Fibroblast of gingiva (primary cell): ENCODE results near the gene RING1.

ENCODE experiments used
- DNase-seq: peaks from one replicate; pipeline ENCODE4 v3.0.0-alpha.2; 2011; ENCODE audit warnings: low read depth

The RING1 gene

DNA sequence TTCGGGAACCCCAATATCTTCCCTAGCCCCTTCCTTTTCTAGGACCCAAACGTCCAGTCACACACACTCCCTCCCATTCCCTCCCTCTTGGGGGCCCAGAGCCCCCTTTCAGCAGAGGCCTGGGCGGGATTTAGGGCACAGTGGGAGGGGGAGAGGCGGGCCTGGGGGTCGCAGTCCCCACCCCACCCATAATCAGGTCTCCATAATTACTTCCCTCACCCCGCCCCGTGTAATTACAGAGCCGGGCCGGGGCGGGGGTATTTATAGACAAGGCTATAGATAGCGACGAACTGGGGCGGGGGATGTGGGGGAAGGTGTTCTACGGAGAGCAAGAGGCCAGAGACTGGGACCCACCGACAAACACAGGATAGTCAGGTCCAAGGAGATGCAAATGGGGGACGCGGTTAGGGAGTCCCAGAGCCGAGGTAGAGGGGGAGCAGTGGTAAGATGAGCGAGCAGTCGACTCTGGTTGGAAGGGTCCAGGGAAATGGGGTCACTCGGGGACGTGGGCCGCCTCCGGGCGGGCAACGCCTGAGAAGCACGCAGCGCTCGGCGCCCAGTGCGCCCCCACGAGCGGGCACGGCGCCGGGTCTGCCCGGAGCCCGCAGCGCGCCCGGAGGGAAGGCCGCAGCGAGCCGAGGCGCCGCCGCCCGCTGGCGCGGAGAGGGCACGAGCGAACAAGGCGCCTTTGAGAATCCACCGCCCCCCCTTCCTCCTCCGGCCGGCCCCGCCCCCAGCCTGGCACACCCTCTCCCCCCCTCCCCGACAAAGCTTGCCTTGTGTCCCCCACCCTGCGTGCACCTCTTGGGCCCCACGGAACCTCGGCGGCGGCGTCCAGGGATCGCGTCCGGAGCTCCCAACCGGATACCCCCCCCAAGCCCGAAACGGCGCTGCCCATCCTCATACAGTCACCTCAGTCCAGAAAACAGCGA lies 15.4 kb upstream of the RING1 start:
- DNase-seq: no peak

DNA sequence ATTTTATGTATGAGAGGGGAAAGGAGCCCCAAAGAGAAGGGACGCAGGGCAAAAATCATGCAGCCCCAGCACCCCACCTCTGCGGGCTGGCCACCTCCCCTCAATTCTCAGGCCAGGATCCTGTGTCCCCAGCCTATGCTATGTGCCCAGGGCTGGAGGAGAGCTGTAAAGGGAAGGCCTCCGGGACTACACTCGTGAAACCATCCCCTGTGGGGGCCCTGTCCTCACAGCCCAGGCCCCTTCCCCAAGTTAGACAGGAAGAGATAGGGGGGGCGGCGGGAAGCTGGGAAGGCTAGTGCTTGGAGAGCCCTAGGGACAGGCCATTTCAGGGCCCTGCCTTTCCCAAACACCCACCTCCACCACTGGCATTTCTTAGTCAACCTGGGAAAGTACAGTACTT lies 14.7 kb upstream of the RING1 start:
- DNase-seq: no peak

DNA sequence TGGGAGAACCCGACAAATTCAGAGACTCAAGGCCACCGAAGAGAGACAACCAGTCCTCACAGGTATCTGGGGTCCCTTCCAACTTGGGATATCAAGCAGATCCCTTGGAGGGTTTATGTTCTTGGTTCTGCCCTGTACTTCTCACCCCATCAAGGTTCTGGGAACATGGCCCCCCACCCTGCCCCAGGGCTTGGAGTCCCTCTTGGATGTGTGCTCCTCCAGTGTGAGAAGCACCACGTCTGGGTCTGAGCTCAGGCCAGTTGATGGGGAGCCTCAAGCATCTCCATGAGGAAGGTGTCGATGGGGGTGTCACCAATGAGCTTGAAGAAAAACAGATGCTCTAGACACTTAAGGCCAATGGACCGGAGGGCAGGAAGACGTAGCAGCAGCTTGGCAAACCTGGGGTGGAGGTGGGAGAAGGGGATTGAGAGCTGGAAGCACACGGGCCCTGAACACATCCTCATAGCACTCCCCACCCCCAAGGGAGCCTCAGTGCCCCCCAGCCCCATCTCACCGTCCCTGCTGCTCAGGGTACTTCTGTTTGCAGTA lies 13.8 kb upstream of the RING1 start:
- DNase-seq: no peak

DNA sequence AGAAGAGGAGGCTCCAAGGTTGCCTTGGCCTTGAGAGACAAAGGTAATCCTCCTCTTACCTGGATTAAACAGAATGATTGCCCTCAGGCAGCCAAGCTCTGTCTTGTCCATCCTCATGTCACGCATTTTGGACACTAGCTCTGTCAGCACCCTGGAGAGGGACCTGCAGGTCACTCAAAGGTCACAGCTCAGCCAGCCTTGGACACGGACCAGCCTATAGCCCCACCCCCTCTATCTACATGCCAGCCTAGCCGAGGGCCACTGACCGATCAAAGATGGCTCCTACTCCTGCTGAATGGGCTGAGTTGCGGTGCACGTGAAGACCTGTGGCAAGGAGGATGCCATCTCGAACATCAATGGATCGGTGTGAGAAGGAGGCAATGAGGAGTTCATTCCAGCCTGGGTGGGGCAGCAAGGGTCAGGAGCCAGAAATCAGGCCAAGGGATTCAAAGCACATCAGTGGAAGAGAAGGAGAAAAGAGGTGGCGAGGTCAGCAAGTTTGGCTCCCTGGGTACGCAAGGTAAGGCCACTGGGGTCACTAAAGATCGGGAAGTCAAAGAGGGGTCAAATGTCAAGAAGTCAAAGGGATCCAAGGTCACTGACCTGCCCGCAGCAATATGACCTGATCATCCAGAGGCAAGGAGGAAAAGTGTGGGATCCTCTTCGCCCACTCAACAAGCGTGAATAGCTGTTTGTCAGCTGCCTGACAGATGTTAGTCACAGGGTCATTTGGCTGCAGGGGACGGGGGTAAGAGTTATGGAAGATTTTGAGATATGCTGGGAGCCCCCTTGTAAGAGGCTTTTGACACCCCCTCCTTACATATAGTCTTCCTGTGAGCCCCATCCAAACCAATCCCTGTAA lies 12.8 kb upstream of the RING1 start:
- DNase-seq: no peak

DNA sequence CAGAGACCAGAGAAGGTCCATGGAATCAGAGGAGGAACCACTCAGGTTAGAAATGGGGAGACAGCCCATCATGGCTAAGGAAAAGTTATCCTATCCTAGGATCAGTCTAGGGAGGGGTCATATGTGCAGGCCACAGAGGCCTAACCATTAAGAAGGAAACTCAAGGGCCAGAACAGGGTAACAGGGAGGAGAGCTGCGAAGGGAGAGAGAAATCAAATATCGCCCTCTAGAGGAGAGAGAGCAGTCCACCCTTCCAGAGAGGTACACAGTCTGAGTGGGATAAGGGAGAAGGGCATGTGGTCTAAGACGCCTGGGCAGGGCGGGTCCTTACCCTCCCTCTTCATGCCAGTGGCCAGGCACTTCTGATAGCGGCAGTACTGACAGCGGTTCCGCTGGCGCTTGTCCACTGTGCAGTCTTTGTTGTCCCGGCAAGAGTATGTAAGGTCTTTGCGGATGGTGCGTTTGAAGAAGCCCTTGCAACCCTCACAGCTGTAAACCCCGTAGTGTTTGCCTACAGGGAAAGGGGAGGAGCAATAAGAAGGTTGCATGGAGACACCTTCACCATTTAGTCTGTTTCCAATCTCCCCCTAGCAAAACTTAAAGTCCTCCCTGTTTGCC lies 10.8 kb upstream of the RING1 start:
- peak; percentile 54 for DNase-seq

DNA sequence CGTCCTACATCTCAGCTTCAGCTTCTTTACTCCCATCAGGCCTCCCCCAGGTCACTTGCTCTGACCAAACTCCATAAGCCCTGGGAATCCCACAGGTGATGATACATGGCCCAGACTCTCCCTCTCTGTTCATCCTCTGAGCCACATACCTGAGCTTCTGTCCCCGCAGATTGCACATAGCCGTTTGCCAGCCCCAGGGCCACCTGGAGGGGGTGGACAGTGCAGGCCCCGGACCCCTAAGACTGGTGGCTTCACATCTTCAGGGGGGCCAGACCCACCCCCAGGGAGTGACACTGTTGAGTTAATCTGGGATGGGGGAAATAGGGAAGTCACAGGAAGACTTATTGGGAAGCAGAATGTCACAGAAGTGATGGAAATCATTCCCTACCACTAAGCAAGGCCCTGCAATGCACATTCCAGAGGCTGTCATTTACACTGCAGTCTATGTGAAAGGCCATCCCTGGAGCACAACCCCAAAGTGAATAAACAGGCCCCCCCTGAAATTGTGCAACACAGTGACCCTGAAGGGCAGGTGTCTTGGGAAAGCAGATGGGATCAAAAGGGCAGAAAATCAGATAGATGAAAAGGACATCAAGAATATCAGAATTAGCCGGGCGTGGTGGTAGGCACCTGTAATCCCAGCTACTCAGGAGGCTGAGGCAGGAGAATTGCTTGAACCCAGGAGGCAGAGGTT lies 10.0 kb upstream of the RING1 start:
- no peak for DNase-seq

DNA sequence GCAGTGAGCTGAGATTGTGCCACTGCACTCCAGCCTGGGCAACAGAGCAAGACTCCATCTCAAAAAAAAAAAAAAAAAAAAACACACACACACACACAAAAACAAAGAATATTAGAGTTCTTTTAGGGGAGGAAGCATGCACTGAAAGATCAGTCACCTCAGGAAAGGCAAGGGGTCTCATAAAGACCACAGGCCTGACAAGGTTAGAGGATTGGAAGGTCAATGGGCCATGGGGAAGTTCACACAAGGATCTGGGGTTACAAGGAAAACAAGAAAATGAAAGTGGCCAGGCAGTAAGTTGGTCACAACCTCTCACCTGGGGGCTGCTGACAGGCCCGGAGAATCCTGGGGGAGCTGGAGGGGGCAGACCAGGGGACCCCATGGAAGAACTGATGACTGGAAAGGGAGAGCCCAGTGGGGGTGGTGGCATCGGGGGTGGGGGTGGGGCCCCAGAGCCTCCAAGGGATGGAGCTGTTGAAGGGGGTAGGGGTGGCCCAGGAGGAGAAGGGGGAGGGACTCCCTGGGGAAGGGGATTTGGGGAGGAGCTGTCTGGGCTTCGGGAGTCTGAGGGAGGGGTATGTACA lies 9.4 kb upstream of the RING1 start:
- no peak for DNase-seq

DNA sequence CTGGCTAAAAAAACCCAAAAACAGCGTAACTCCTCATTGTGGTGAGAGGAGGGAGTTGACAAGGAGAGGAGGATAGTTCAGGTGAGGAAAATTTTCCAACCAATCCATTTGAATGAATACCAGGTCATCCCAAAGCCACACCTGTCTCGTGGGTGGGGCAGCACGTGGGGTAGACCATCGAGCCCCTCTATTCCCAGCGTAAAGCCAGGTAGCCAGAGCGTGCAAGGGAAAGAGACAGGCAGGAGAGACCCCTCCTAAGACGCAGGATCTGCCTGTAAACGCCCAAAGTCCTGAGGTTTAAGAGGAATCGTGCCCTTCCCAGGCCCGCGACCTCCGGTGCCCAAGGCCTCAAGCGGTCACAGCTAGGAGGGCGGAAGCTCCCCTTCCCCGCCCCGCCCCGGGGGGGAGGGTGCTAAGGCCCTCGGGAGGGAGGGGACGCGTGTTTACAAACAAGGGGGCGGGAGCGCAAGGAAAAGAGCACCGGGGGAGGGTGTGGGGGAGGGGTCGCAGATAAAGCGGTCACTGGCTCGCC lies 8.5 kb upstream of the RING1 start:
- DNase-seq: peak; percentile 76

DNA sequence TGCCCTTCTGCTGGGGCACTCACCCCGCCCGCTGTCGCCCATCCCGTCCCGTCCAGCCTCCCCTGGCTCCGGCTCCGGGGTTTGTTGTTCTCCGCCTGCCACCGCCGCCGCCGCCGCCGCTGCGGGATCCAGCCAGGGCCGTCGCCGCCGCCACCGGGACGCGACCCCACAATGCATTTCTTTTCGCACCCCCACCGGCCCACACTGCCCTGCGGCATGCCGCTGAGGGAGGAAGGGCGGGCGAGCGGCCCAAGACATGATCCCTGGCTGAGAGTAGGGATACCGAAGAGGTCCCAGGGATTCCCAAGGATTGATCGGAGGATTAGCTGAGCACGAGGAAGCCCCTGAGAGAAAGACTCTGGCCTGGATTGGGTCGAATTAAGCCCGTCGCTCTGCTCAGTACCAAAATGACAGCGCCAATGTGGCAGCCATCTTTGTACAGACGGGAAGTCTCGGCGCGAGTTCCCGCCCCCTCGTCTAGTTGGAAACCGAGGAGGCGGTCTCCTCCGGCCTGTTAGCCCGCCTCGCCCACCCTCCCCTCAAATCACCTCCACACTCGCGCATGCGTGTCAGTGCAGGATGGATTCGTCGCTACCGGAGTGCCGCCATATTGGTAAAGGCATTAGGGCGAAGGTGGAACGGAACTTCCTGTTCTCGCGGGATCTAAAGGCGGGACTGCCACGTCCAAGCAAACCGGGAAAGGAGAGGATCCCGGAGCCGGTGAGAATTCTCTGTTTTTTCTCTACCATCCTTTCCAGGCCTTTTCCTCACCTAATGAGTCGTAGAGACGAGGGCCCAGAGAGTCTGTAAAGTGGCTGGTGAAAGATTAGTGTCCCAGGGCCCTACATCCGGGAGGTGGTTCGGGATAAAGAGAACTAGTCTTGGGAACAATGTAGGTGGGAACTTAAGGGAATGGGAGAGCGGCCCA lies 7.8 kb upstream of the RING1 start, which contains the start of the genes RXRB and SLC39A7:
TSS of gene RXRB (minus strand) at position 447 of the 928 bp plus-strand sequence. CDS start at position 258, 189 bp downstream.
TSS of gene SLC39A7 (plus strand) at position 649 of the 928 bp plus-strand sequence. CDS start 379 bp downstream, outside the sequence.
- DNase-seq: peak; percentile 99

DNA sequence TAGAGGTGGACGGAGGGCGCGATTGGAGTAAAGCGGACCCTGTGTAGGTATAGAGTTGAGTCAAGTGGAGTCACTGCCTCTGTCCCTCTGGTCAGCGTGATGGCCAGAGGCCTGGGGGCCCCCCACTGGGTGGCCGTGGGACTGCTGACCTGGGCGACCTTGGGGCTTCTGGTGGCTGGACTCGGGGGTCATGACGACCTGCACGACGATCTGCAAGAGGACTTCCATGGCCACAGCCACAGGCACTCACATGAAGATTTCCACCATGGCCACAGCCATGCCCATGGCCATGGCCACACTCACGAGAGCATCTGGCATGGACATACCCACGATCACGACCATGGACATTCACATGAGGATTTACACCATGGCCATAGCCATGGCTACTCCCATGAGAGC lies 7.2 kb upstream of the RING1 start:
- DNase-seq: no peak

DNA sequence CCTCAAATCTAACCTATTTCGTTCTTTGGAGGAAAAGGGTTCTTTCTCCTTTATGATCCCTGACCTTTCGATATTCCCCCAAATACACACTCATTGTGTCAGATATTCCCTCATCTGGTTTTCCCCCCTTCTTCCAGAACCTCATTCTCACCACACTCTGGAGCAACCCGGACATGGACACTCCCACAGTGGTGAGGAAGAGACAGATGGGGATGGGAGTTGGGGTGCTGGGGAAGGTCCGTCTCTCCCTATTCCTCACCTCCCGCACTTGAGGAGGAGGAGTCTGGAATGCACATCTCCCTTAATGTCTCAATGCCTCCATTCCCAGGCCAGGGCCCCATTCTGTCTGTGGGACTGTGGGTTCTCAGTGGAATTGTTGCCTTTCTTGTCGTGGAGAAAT lies 6.4 kb upstream of the RING1 start:
- DNase-seq: no peak

DNA sequence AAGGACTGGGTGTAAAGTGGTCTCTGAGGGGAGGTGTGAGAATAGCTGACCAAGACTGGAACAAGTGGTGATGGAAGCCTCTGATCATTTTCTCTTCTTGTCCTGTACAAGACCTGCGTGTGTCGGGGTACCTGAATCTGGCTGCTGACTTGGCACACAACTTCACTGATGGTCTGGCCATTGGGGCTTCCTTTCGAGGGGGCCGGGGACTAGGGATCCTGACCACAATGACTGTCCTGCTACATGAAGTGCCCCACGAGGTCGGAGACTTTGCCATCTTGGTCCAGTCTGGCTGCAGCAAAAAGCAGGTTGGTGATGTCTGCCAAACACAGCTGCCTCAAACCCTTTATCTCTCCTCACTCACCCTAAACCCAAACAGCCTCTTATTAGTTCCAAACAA lies 5.5 kb upstream of the RING1 start:
- no peak for DNase-seq

DNA sequence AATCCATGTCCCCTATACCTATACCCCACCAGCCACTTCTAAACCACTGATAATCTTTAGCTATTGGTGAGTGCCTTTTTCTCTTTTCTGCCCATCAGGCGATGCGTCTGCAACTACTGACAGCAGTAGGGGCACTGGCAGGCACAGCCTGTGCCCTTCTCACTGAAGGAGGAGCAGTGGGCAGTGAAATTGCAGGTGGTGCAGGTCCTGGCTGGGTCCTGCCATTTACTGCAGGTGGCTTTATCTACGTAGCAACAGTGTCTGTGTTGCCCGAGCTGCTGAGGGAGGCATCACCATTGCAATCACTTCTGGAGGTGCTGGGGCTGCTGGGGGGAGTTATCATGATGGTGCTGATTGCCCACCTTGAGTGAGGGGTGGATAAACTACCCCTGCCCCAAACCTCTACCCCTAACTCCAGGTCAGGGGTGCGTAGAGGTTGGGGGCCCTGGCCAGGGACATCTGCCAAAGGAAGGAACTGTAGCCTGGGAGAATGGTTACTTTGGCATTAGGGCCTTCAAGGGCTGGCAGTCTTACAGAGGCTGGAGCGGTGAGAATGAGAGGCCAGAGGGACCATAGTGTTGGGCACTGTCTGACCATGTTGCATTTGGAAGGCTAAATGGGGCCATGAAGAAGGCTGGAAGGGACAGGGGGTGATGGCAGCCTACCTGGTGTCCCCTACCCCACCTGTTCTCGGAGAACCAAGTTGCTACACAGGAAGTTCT lies 4.7 kb upstream of the RING1 start:
- no peak for DNase-seq

DNA sequence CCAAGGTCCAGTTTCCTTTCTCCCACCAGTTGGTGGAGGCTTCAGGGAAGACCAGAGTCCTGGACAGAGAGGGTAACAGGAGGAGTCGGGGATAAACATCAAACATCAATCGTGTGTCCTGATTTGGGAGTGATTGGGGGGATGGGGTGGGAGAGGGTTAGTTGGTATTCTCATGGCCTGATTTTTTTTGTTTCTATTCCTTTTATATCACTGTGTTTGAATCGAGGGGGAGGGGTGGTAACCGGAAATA lies 4.2 kb upstream of the RING1 start:
- DNase-seq: no peak

DNA sequence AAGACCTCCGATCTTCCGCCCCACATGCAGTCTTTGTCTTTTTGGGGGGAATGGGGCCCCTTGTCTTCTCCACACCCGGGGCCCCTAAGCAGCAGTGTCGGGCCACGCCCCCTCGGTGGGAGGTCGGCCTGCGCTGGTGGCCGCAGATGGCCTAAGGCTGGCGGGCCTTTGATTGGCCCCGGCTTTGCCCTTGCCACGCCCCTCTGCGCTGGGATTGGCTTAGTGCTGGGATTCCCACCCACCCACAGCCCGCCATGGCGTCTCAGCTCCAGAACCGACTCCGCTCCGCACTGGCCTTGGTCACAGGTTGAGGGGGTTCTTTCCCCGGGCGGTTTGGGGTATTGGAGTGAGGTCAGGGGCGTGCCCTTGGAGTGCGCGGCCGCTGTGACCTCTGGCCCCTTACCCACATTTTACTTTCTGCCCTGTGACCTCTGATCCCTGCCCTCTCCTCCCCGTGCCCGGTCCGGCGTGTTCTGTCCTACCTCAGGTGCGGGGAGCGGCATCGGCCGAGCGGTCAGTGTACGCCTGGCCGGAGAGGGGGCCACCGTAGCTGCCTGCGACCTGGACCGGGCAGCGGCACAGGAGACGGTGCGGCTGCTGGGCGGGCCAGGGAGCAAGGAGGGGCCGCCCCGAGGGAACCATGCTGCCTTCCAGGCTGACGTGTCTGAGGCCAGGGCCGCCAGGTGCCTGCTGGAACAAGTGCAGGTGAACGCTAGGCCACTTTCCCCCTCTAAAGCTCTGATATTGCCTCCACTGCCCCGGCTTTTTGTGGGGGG lies 3.7 kb upstream of the RING1 start, which contains the start of gene HSD17B8:
TSS of gene HSD17B8 (plus strand) at position 241 of the 776 bp plus-strand sequence. CDS start at position 255, 14 bp downstream.
- peak; percentile 88 for DNase-seq

DNA sequence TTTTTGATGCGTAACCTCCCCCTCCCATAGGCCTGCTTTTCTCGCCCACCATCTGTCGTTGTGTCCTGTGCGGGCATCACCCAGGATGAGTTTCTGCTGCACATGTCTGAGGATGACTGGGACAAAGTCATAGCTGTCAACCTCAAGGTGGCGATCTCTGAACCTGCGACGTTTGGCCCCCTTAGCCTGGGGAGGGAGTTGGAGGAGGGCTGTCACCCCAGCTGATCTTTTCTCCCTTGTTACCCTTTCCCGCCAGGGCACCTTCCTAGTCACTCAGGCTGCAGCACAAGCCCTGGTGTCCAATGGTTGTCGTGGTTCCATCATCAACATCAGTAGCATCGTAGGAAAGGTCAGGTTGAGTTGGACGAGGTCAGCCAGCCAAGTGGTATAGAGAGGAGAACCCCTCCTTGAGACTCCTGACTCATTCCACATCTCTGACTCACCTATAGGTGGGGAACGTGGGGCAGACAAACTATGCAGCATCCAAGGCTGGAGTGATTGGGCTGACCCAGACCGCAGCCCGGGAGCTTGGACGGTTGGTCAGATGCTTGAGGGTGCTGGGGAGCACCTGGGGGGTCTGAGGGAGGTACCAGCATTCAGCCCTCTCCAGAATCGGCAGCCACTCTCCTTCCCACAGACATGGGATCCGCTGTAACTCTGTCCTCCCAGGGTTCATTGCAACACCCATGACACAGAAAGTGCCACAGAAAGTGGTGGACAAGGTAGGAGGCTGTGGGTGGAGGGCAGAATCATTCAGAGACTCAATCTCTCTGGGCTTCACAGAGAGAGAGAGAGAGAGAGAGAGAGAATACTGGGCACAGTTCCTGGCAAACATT lies 2.9 kb upstream of the RING1 start:
- no peak for DNase-seq
